ENCODE data around the gene PKLR.
A peak's percentile ranks its signal among the peaks of the same experiment; 100 is the strongest.
"Not testable (repeated sequence)": the region's sequence is repeated elsewhere in the genome, so short reads cannot be mapped to it uniquely, and the experiment has no call there.

The PKLR gene

DNA sequence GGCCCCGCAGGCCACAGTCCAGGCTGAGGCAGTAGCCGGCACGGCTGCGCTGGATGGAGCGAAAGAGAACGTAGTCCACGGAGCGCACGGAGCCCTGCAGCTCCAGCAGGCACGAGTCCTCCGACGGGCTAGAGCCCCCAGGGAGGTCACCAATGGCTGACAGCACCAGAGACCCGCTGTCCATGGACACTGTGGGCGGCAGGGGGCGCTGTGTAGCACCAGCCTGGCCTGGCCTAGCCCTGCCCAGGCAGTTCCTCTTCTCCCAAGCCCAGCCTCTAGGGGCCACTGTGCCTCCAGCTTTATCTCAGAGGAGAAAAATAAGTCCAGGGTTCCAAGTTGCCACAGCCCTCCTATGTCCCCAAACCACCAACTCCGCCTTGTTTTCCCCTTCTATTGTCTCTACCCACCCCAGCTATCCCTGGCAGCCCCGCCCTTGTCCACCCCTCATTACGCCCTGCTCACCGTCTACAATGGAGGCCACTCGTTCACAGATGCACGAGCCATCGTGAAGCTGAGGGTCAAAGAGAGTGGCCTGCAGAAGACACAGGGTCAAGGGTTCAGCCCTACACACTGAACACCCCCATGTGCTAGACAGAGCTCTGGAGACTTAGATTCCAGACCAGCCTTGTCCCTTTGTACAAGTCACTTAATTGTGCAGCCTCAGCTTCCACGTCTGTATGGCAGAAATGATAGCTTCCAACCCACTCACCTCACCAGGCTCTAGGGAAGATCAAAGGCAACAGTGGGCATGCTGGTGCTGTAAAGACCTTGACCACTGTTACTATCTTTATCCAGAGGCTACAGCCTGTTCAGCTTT lies 50.4 kb downstream of the PKLR start:
- TF ChIP-seq CTCF (IDR thresholded peaks at IDR 0.05): peak; percentile 99
- Histone ChIP-seq H3K4me3 (peak overlapping the region; percentile 67), H3K27ac (peak overlapping the region in 1 of 2 donors; percentile 71)
- DNase-seq (ENCODE audit: low spot score): peak; percentile 89

DNA sequence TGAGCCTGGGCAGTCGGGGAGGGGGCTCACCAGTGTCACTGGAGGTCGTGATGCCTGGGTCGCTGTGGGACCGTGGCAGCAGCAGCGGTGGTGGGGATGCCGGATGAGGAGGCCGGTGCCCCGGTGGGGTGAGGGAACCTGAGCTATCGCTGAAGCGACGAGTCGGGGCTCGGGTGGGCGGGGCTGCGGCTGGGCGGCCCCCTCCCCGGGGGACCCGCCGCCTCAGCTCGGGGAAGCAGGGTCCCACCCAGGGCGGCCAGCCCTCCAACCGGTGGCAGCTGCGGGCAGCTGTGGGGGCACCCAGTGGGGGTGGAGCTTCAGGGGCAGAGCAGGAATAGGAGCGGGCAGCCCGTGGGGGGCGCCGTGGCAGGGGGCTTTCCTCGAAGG lies 51.0 kb downstream of the PKLR start:
- Histone ChIP-seq H3K27ac (peak overlapping the region in 1 of 2 donors; percentile 71), H3K4me3 (peak overlapping the region; percentile 67)
- DNase-seq (ENCODE audit: low spot score): no peak
- no peak for TF ChIP-seq CTCF (IDR thresholded peaks at IDR 0.05)

DNA sequence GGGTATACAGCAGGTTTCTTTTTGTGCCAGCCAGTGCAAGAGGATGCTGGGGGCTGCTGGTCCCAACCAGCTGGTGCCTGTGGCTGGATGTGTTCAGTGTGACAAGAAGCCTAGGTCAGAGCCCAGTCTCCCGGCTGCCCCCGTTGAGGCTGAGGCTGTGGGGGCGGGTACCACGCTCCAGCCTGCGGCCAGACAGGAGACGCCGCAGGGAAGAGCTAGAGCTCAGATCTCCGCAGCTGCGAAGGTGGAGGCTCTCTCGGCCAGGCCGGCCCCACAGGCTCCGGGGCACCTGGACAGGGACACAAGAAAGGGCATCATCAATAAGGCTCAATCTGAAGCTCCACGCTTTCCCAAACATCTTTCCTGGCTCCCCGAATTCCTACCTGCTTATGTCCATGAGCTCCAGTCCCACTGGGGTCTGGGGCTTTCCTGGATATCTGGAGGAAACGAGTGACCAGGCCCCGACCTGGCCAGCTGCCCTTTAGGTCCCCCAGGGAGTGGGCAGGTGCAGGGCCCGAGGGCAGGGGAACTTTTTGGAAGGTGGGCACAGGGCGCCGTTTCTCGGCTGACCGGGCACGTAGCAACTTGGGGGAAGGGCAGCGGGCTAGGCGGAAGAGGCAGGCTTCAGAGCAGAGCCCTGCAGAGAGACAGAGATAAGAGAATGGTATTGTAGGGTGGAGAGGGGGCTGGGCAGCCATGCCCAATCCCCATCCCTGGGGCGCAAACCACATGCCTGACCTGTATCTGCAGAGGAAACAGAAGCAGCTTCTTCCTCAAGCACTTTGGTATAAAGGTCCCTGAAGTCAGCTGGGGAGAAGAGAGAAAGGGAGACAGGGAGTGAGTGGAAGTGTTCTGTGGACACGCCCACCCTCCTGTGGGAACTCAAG lies 53.3 kb downstream of the PKLR start:
- Histone ChIP-seq H3K4me3 (no peak overlapping the region), H3K27ac (no peak overlapping the region)
- no peak for TF ChIP-seq CTCF (IDR thresholded peaks at IDR 0.05)
- DNase-seq (ENCODE audit: low spot score): no peak

GRCh38 chr1:155246796-155247195 lies 54.4 kb downstream of the PKLR start:
- H3K4me3 ChIP-seq; DNase-seq (ENCODE audit: low spot score); H3K27ac ChIP-seq: not testable (repeated sequence)

GRCh38 chr1:155245163-155245524 lies 56.1 kb downstream of the PKLR start:
- DNase-seq (ENCODE audit: low spot score): no peak
- H3K4me3 ChIP-seq: peak overlapping the region; percentile 67
- H3K27ac ChIP-seq: peak overlapping the region; percentile 88 to 91
- TF ChIP-seq CTCF (IDR thresholded peaks at IDR 0.05): no peak

DNA sequence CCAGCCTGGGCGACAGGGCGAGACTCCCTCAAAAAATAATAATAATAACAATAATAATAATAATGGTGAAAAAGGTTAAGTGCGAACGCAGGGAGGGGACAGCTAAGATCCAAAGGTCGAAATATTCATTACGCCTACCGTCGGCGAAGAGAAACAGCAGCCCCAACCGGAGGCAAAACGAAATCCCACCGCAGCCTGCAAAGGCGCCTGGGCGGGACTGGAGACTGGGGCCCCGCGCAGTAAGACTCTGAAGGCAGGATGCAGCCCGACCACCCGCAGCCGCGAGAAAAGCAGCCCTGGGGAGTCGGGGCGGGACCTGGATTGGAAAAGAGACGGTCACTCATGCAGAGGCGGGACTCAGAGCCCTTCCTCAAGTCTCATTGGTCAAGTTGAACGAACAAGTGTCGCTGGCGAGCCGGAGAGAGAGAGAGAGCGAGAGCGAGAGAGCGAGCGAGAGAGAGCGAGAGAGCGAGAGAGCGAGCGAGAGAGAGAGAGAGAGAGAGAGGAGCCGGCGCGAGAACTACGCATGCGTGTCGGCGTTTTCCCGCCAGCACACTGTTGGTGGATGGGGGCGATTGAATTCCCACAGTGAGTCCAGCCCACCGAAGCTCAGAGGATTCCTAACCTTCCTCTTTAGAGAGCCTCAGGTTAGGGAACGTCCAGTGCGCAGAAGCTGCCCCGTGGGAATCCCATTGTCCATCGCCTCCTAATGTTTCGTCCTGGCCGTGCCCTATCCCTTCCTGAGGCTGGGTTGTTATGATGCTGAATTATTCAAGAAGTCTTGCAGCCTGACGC lies 56.7 kb downstream of the PKLR start:
- peak; percentile 99 for DNase-seq (ENCODE audit: low spot score)
- H3K4me3 ChIP-seq: peak overlapping the region; percentile 67
- peak; percentile 99 for TF ChIP-seq CTCF (IDR thresholded peaks at IDR 0.05)
- peak overlapping the region; percentile 88 to 91 for H3K27ac ChIP-seq

GRCh38 chr1:155242805-155243358 lies 58.4 kb downstream of the PKLR start:
- H3K27ac ChIP-seq: peak overlapping the region; percentile 88 to 91

More at GRCh38 chr1:155242805-155243358, 58.4 kb downstream of the PKLR start:
- no peak for TF ChIP-seq CTCF (IDR thresholded peaks at IDR 0.05)
- no peak for DNase-seq (ENCODE audit: low spot score)
- H3K4me3 ChIP-seq: peak overlapping the region; percentile 67
